IPS-NIHi11 (cell line): ENCODE results near the gene RPIA.
A peak's percentile ranks its signal among the peaks of the same experiment; 100 is the strongest.
"Not testable (repeated sequence)": the region's sequence is repeated elsewhere in the genome, so short reads cannot be mapped to it uniquely, and the experiment has no call there.

Experiments used
- DNase-seq: peaks from one replicate; pipeline ENCODE4 v3.0.0; 2012; ENCODE audit warnings: mixed read lengths, low spot score

The RPIA gene

GRCh38 chr2:88735853-88736252, 44.4 kb downstream of the RPIA start:
- no peak for DNase-seq

- DNase-seq, result no peak
Observed at GRCh38 chr2:88736437-88736836, 45.0 kb downstream of the RPIA start.

- DNase-seq, result no peak
Observed at GRCh38 chr2:88737385-88737784, 45.9 kb downstream of the RPIA start.

GRCh38 chr2:88738271-88738670, 46.8 kb downstream of the RPIA start:
- DNase-seq, result no peak

- DNase-seq, result peak; percentile 85
Observed at GRCh38 chr2:88739985-88740600, 48.6 kb downstream of the RPIA start.

- no peak for DNase-seq
Observed at GRCh38 chr2:88746929-88747490, 55.5 kb downstream of the RPIA start.

- no peak for DNase-seq
Observed at GRCh38 chr2:88747990-88748389, 56.5 kb downstream of the RPIA start.

- no peak for DNase-seq
Observed at GRCh38 chr2:88751768-88752167, 60.3 kb downstream of the RPIA start.

GRCh38 chr2:88753833-88754584, 62.5 kb downstream of the RPIA start:
- DNase-seq, result no peak

- DNase-seq, result no peak
Observed at GRCh38 chr2:88754585-88755320, 63.3 kb downstream of the RPIA start.

GRCh38 chr2:88755836-88756235, 64.4 kb downstream of the RPIA start:
- DNase-seq, result no peak

- no peak for DNase-seq
Observed at GRCh38 chr2:88757025-88757424, 65.6 kb downstream of the RPIA start.

- not testable (repeated sequence) for DNase-seq
Observed at GRCh38 chr2:88758702-88759101, 67.2 kb downstream of the RPIA start.

- no peak for DNase-seq
Observed at GRCh38 chr2:88760819-88761598, 69.5 kb downstream of the RPIA start.

GRCh38 chr2:88764141-88764849, 72.8 kb downstream of the RPIA start:
- no peak for DNase-seq

GRCh38 chr2:88764850-88765153, 73.3 kb downstream of the RPIA start:
- DNase-seq, result no peak

GRCh38 chr2:88765154-88765888, 73.8 kb downstream of the RPIA start:
- DNase-seq, result peak; percentile 71

- DNase-seq, result not testable (repeated sequence)
Observed at GRCh38 chr2:88765889-88766481, 74.5 kb downstream of the RPIA start.

- DNase-seq, result no peak
Observed at GRCh38 chr2:88770016-88770415, 78.5 kb downstream of the RPIA start.
